CD4-positive, alpha-beta T cell treated with Interleukin-10 for 1 hour (primary cell): ENCODE results near the gene TMEM178A.

Source experiments
- DNase-seq: peaks from one replicate; pipeline ENCODE4 v3.0.0-alpha.2; 2020

Gene TMEM178A

DNA sequence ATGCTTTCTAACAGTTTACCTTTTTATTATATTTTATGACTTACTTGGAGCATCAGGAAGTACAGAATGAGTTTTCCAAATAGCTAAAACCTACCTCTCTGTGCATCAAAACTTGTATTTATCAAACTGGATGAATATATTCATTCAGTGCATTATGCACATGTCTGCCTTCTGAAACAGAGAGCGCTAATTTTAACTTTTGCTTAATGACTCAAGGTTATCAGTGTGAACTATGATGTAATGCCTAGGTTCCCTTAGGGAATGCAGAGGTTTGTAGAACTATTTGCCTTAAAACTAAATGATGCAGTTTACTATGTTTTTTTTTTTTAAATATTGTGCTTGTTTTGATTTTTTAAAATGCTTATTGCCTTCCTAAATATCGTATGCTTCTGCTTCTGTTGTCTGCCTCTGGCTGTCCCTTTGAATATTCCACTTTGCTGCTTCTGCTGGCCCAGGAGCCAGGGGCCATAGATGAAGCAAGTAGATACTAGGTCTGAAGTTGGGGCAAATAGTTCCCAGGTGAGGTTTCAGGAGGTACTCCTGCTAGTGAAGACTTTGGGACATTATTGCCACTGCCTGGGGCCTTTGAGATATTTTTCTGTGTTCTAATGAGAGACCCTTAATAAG is 16.5 kb downstream of the TMEM178A start:
- no peak for DNase-seq

DNA sequence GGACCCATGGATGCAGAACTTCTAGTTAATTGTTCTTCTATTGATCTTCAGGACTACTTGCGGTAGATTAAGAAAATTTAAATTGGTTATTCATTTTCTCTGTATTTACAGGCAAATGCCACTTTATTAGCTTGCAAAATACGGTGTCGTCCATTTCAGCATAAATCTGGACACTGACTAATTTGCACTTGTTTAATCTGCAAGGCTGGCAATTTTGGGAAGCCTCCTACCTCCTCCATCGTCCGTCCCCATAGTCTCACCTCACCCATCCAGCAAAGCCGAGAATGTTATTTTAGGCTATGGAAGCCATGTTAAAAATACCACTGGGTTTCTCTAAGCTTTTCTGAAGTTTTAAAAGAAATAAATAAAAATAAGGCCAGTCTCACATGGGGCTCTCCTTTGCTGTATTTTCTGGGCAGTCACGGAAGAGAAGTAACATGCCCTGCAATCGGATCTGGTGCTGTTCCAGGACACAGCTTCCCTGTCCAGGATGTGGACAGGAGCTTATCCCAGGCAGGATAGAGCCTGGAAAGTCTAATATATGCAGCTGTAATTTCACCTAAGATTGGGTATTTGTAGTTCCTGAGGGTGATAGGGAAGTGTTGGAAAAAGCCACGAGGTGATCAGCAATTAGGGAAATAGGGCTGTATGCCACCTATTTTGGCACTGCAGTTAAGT is 17.4 kb downstream of the TMEM178A start:
- no peak for DNase-seq

DNA sequence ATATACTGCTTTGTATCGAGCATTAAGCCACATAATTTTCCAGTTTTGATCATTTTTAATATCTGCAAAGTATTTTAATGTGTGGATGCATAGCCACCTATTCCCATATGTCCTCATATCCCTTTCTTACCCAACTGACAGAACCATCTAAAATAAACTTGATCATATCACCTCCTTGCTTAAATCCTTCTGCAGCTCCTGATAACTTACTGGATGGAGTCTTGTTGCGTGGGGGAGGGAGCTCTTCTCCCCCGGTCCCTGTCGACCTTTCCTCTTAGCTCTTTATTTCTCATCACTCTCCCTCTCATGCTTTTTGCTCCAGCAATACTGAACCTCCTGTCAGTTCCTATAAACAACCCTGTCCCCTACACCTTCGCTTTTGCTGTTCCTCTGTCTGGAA is 18.7 kb downstream of the TMEM178A start:
- DNase-seq, result no peak

DNA sequence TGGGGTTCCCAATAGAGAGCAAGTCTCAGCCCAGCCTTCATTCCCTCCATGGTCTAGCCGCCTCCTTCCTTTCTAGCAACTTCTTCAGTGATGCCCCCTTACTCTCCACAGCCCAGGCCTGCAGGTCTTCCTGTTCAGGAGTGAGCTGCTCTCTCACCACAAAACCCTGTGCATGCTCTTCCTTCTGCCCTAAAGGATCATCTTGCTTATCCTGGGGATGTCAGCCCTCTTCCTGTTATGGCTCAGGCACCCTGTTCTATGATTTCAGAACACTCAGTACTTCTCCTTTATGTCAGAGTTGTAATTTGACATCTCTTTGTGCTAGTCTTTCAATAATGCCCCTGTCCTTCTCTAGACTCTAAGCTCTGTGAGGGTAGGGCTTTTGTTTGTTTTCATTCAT is 19.4 kb downstream of the TMEM178A start:
- DNase-seq, result no peak

DNA sequence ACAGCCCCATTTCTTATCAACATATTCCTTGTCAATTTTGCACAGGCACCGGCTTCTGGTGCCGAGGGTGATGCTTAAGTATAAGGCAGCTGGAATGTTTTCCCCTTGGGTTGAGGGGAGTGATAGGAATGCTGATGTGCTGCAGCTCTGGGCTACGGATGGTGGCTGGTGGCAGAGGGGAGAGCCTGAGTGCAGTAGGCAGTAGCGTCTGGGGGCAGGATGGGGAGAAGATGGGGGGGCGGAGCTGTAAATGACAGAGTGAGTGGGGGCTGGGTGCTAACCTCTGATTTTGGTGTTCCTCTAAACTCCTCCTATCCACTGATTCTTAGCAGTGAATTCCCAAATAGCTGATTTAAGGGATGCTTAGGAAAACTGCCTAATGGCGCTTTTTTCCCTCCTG is 20.7 kb downstream of the TMEM178A start:
- no peak for DNase-seq

DNA sequence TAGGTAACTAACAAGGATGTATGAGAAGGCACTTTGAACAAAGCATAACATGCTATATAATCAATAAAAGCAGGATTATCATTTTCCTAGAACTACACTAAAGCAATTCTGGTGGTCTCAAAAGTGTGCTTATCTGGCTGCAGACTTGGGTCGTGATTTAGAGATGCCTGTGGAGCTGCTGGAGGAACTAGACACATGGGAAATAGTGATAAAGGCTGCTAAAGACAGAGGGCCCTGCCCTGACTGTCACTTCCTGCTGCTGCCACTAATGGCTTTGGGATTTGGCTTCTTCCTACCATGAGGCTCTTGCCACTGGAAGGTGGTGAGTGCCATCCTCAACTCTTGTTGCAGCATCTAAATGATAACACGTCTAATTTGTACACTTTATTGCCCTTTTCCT is 22.5 kb downstream of the TMEM178A start:
- no peak for DNase-seq

DNA sequence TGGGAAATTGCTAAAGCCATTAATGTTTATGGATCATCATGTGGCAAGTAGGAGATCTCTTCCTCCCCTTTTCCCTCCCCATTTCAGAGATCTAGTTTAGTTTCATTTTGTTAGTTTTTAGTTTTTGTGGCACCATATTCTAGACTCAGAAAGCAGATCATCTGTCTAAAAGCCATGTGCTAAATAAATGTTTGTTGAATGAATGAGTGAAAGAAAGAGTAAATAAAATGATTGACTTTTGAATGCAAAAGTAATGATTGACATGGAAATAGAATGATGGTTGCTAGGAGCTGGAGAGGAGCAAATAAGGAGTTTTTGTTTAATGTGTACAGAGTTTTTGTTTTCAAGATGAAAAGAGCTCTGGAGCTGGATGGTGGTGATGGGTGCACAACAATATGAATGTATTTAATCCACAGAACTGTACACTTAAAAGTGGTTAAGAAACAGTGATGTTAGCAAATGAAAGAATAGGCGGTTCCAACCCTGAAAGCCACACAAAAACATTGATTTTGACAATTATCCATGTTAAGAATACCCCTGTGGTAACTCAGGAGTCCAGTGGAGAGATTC is 23.6 kb downstream of the TMEM178A start:
- DNase-seq, result no peak

DNA sequence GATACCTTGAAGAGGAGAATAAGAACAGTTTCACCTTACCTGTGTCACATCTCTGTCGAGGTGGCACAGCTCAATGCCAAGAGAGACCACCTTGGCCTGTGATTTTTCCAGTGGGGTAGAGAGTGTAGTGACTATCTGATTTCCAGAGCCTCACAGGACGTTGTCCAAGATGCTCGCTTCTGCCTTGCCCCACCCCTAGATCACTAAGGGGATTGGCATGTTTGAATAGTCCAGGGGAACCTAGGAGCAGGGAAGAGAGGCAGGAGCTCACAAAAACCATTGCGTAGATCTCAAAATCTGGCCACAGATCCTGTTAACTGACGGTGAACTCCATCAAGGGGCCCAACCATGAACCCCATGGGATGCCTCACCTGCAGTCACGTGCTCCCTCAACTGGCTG is 24.2 kb downstream of the TMEM178A start:
- DNase-seq, result no peak

DNA sequence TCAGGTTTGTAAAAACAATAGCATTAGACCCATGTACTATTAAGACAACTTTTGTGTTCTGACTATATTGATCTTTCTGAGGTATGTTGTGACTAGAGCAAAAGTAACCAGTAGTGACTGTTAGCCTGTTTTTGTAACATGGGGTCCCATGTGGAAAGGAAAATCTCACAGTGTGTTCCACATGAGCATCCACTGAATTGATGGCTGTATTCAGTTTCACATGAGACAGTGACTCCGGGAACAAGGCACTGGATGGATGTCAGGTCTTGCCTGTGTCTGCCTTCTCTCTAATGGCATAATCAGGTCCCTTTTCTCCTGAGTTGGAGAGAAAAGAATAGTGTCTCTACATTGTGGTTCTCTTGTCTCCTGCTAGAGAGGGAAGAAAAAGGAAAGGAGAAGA is 27.5 kb downstream of the TMEM178A start:
- no peak for DNase-seq

DNA sequence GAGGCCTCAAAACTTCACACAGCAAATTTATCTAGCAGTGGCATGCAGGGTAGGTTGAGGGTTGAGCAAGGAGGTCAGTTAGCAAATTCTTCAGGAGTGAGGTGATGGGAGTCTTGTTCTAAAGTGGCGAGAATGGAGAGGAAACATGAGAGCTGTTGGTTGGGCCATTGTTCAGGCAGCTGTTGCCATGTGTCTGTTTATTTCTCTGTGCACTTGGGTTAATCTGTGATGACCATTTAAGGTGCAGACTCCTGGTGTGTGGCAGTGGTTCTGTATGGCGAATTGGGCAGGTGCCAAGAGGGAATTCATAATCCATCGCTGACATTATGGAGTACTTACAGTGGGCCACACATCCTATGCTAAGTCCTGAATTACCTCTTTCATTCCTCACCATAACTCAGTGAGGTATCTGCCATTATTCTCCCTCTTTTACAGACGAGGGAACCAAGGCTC is 30.4 kb downstream of the TMEM178A start:
- no peak for DNase-seq

DNA sequence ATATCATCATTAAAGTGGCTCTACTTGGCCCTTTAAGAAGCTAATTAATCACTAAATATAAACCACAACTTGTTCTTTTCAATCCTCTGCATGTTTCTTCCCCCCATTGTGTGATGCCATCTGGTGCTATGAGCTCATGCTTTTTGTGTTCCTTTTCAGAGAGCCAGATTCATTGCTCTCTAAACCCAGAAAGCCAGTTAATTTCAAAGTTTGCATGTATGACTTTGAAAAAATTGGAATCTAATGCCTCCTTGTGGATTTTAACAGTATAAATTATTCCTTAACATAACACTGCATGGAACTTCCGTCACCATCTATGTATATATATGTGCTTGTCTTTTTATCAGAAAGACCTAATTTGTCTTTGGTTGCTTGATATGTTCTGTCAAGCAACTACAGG is 31.1 kb downstream of the TMEM178A start:
- DNase-seq, result no peak

DNA sequence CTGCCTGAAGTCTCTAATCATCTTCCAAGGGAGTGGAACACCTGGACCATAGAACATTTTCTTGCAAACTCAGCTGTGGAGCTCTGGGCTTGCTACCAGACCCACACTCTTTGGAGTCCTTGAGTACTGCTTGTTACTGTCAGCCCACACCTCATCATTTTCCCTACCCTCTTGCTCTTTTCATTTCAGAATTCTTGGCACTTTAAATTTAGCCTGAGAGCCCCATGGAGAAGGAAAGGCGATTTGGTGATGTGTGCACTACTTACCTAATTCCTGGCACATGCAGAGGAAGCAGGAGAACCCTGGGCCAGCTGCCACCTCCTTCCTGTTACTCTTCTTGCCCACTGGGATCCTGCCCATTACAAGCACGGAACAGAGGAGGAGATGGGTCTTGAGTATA is 31.7 kb downstream of the TMEM178A start:
- no peak for DNase-seq

DNA sequence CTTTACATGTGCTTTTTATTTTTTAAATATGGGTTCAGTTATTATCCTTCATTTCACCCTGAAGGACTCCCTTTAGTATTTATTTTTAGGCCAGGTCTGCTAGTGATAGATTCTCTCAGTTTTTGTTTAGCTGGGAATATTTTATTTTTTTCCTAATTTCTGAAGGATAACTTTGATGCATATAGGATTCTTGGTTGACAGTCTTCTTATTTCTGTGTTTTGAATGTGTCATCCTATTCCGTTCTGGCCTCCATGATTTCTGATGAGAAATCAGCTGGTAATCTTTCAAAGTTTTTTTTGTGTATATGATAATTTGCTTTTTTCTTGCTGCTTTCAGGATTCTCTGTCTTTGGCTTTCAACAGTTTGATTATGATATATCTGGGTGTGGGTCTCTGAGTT is 35.4 kb downstream of the TMEM178A start:
- no peak for DNase-seq

DNA sequence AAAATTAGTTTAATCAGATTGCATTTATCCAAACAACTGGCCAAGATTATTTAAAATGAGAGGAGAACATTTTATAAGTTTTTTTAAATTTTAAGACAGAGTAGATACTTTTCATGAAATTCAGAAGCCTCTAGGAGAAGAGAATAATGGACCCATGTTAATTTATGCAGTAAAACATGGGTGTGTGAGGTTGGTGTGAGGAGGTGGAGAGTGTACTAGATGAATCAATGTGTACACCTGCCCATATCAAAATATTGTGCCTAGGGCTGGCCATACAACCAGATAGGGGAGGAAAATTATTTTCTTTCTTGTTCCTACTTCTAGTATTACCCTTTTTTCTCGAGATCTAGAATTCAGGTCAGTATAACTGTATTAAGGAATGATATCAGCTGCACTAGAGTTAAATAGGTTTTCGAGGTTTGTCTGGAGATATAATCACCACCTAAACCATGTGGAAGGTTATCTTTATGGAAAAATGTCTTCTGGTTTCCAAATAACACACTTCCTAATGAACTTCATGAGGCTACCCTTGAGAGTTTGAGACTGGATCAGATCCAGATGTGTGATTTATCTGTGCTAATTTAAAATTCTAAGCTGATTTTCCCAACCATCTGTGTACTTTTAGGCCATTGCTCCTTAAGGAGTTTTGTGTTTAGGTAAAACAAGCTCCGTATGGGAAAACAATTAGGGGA is 37.6 kb downstream of the TMEM178A start:
- DNase-seq, result no peak

DNA sequence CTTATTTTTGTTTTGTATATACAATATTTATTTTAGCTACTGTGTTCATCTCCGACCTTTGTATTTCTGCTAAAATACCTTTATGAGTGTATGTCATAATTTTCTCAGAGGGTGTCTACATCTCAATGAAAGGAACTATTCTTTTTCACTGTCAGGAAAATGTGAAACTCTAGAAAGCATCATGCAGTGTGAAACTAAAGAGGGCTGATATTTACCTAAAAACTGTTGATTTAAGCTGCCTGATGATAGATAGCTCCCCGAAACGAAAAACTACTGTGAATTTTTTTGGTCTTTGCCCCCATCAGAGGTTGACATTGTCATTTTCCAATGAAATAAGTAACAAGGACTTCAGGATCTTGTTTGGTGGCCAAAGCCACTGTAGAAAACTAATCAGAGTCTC is 38.8 kb downstream of the TMEM178A start:
- no peak for DNase-seq

DNA sequence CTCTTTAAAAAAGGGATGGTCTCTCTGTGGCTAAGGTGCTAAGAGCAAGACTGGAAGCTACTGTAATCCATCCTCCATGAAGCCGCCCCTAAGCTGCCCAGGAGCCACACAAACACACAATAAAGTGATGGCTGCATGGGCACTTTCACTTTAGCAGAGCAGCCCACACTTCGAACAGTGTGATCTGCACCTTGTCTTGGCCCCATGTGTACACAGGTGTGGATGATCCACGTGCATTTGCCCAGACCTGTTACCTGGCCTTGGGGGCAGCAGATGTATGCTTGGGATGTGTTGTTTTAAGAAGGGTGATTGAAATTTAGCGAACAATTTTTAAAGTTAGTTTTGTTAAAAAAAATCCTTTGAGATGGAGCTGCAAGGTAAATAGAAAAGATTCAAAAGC is 39.9 kb downstream of the TMEM178A start:
- no peak for DNase-seq

DNA sequence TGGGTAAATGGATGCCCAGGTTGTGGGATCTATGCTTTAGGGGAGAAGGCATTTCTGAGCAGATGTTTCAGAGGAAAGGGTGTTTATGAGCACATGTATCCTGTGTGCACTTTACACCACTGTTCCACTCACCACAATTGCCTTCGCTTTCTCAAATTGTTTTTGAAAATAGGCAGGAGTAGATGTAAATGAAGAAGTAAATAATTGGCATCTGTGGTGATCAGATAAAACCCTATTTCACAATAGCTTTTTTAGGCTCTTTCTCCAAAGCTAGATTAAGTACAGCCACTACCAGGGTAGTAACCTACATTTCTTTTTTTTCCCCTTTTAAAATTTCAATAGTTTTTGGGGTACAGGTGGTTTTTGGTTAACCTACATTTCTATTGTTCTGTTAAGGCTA is 40.6 kb downstream of the TMEM178A start:
- DNase-seq, result no peak

DNA sequence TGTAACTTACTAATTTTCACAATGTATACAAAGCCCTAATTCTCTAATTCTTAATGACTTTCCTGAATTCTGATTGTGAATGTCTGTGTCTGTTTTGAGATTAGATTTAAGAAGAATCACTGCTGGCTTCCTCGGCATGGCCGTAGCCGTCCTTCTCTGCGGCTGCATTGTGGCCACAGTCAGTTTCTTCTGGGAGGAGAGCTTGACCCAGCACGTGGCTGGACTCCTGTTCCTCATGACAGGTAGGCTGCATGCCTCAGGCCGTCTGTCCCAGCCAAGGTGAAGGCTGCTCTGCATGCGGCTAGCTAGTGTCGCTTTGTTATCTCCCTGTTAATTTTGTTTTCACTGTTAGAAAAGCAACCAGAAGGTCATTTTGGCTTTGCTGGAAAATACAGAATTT is 41.2 kb downstream of the TMEM178A start:
- DNase-seq, result no peak

DNA sequence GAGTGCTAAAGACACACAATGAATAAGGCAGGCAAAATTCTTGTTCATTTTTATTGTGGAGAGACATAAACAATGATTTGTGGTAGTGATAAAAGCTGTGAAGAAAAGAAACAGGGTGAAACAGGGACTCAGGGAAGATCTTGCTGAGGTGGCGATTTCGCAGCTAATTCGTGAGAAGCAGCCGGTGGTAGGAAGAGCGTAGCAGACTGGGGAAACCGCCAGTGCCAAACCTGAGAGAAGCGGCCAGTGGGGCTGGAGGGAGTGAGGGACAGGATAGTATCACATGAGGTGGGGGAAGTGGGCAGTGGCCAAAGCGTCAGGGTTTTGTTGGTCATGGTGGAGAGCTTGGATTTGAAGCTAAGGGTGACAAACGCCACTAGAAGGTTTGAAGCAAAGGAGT is 42.3 kb downstream of the TMEM178A start:
- no peak for DNase-seq

DNA sequence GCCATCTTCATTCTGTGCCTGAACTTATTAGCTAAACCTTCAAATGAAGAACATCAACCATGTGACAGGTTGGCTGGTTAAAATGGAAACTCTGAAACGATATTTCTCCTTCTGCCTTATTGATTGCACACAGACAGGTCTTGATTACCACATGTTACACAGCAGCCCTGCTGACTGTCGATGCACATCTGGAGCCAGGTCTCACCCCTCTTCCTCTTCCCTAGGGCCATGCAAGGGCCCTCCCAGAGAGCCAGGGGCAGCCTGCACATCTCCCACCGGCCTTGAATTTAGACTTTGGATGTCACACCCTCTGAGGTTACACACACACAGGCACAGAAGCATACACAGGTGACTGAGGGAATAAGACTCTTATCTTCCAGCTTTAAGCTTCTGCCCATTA is 45.1 kb downstream of the TMEM178A start:
- no peak for DNase-seq

DNA sequence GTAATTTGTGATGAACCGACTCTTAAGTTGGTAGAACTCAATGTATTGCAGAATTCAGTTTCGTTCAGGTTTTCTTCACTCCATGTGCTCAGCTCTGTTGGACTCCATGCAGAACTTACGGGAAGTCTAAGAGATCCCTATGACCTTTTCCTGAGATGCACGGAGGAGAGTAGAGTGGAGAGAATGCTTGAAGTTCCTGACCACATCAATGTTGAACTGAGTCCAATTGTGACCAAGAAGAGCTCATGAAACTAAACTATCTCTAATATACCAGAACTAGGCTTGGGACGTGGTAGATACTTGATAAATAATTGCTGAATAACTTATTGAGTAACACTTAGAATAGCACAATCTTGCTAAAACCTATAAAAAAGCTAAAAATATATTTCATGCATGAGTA is 47.2 kb downstream of the TMEM178A start:
- DNase-seq, result no peak

DNA sequence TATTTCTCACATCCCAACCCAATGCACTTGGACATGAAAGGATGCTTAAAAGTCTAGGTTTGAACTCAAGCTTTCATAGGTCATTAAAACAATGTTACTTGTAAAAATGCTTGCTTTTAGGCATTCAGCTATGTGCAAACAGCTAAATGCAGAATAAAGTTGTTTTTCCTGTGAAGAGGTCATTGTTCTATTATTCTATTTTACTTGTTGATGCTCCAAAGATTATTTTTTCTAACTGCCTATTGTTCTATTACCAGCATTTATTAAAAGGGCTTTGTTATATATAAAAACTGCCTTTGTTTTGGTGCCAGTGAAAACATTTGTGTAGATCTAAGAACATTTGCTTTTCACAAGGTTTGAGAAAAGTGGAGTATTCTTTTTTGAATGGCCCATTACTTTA is 49.4 kb downstream of the TMEM178A start:
- no peak for DNase-seq

DNA sequence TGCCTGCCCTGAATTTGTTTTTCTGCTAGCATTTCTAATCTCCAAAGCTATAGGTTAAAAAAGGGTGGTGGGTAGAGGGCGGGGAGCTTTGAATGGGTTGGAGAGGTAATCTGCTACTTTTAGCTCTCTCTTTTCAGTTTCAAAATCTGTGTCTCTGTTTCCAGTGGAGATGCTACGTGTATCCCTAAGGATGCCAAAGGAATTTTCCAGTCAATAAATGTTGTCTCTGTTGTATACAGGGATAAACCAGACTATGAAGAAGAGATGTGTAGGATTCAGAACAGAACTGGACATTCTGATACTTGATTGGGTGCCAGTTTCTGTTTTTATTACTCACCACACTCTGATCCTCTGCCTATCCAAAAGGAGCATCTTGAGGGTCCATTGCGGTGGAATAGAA is 50.1 kb downstream of the TMEM178A start:
- DNase-seq, result no peak

DNA sequence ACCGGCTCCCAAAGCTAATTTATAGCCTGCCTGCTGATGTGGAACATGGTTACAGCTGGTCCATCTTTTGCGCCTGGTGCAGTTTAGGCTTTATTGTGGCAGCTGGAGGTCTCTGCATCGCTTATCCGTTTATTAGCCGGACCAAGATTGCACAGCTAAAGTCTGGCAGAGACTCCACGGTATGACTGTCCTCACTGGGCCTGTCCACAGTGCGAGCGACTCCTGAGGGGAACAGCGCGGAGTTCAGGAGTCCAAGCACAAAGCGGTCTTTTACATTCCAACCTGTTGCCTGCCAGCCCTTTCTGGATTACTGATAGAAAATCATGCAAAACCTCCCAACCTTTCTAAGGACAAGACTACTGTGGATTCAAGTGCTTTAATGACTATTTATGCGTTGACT is 51.4 kb downstream of the TMEM178A start:
- no peak for DNase-seq
